Pericardium fibroblast (primary cell): ENCODE measurements around the gene RFX5. TPM values are rescaled to one million over a fixed set of nuclear protein-coding genes. Genes with fewer than 3 reads are reported as not detected.

Experiments
- total RNA-seq: library from RNA; depleted of rRNA; stranded (reverse); fragments of >200 nt; gene quantifications from 2 replicates; pipeline ENCODE4 v1.2.3, GENCODE V29; 2015

The RFX5 gene
- total RNA-seq = 12.3 and 15.2 TPM in 2 replicates

DNA sequence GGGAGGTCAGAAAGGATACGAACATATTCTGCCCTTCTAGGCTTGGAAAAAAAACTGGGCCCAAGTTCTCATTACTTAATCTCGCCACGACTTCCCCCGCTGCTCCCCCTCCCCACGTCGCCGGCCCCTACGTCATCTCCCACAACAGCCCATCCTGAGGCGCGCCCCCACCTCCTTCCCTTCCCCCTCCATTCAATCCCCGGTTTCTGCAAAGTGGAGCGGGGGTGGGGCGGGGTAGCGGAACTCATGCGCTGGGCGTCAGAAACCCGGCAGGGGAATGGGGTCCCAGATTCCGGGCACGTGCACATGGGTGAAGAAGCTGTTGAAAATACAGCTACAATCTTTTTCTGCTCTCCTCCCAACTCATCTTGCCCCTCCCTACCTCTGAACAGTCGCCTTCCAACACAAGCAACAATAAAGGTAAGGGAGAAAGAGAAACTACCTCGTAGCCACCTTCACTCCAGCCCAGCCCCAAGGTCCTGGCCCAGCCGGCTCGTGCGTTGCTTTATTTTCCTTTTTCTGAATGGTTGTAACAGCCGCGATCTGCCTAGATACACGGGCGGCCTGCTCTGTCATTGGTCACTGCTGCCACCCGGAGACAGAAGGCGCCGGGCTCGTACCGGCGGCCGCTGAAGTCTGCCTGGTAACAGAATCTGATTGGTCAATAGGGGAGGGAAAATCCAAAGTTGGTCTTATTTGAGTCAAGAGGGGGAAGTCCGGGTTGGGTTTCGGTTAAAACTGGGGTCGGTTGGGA, at the start of gene RFX5:
Gene RFX5, minus strand, starts transcription at position 484 of the 754 bp plus-strand sequence. CDS start 932 bp downstream, outside the sequence.

DNA sequence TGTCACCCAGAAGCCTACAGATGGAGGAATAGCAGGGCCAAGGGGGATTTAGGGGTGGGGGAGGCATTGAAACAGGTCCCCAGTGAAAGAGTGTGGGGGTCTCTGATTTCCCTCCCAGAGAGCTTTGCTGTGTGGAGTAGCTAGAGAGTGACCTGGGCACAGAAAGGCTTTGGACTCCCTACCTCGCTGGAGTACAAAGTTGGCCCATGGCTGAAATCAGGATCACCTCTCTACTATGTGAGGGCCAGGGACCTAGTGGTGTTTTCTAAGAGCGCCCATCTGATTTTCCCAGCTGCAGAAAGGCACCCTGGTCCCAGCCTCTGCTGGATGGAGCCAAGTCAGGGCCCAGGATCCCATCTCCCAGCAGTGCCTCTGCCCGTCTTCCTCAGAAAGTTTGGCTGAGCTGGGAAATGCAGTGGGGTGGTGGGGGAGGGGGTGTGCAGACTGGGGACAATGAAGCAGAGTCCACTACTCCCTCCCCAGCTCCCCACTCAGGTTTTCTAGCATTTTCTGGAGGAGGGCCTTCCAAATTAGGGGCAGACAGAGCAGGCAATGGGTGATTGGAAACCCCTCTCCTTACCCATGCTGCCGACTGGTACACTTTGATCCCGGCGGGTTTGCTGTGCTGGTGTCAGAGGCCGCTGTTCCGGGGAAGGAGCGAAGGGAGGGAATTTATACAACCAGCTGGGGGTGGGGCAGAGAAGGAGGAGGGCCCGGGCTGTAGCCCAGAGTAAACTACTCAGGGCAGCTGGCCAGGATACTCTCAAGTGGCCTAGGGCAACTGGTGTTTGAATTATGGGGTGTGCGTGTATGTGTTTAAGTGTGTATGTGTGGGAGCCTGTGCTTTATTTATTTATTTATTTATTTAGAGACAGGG, 25.2 kb upstream of the RFX5 start, which contains the start of gene SELENBP1:
Gene SELENBP1, minus strand, starts transcription at position 648 of the 877 bp plus-strand sequence. Its CDS starts 64 bp downstream, at position 584.

DNA sequence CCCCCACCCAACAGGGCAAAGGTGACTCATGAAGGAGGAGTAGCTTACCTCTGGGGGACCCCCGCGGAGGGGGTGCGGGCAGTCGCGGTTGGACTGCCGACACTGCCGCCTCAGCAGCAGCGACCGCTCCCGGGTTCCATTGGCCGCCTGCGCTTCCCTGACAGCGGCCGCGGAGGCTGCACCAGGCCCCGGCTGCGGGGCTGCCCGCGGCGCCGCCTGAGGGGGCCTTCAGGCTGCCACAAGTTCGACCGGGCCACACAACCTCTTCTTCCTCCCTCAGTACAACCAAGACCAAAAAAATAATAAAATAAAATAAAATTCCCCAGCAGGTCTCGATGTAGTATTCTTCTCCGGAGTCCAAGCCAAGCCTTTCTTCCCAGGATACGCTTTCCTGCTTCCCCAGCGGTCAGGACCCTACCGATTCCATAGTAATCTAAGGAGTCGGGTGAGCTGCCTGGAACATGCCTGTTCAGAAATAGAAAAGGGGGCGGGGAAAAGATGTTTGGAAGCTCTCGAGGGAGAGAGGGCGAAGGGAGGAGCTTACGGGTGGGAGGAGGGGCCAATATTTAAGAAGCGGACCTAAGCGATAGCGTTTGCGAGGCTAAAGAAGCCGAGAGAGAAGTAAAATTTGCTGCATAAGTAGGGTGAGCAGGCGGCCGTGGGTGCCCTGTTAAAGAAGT, 19.7 kb downstream of the RFX5 start, which contains the start of gene PI4KB:
Gene PI4KB, minus strand, starts transcription at position 194 of the 680 bp plus-strand sequence. CDS start 10,935 bp downstream, outside the sequence.

Other genes with a start within 250 kb of the RFX5 start
- 3.2 and 3.7 TPM in 2 replicates for gene SEMA6C, start 200.6 kb downstream of the RFX5 start, total RNA-seq
- not detected in 2 replicates for gene TNFAIP8L2, start 190.6 kb downstream of the RFX5 start, total RNA-seq
- 11.0 and 15.9 TPM in 2 replicates for gene LYSMD1, start 181.3 kb downstream of the RFX5 start, total RNA-seq
- gene SCNM1, start 181.1 kb downstream of the RFX5 start, total RNA-seq = 22.2 and 36.9 TPM in 2 replicates
- gene TMOD4, start 171.3 kb downstream of the RFX5 start, total RNA-seq = not detected in 2 replicates
- gene VPS72, start 157.1 kb downstream of the RFX5 start, total RNA-seq = 29.2 and 32.4 TPM in 2 replicates
- gene PIP5K1A, start 148.7 kb downstream of the RFX5 start, total RNA-seq = 45.9 and 52.9 TPM in 2 replicates
- gene PSMD4, start 92.5 kb downstream of the RFX5 start, total RNA-seq = 119 and 132 TPM in 2 replicates
- gene ZNF687, start 65.0 kb downstream of the RFX5 start, total RNA-seq = 13.2 and 17.6 TPM in 2 replicates
- 44.9 and 69.8 TPM in 2 replicates for gene PI4KB, start 19.8 kb downstream of the RFX5 start, total RNA-seq
- 63.1 and 83.0 TPM in 2 replicates for gene SELENBP1, start 25.5 kb upstream of the RFX5 start, total RNA-seq
- gene PSMB4, start 52.3 kb upstream of the RFX5 start, total RNA-seq = 271 and 315 TPM in 2 replicates
- gene POGZ, start 112.2 kb upstream of the RFX5 start, total RNA-seq = 13.1 and 22.0 TPM in 2 replicates
- under 0.01 and 2.5 TPM in 2 replicates for gene CGN, start 164.1 kb upstream of the RFX5 start, total RNA-seq
- gene TUFT1, start 193.1 kb upstream of the RFX5 start, total RNA-seq = 3.6 and 16.2 TPM in 2 replicates